Measurements from ENCODE around the gene CSRP3.

CSRP3 gene

DNA sequence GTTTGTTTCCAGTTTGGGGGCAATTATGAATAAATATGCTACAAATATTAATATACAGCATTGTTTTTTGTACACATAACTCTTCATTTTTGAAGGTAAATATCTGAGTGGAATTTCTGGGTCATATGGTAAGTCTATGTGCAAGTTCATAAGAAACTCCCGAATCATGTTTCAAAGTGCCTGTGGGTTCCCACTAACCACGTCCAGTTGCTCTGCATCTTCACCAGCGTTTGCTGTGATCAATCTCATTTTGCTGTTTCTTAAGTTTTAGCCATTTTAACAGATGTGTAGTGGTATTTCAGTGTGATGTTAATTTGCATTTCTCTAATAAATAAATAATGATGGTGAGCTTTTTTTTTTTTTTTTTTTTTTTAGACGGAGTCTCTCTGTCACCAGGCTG lies 14.2 kb upstream of the CSRP3 start:
- no peak for DNase-seq (ENCODE audit: low read depth)
- H3K4me3 ChIP-seq (ENCODE audit: low read length): no peak overlapping the region

DNA sequence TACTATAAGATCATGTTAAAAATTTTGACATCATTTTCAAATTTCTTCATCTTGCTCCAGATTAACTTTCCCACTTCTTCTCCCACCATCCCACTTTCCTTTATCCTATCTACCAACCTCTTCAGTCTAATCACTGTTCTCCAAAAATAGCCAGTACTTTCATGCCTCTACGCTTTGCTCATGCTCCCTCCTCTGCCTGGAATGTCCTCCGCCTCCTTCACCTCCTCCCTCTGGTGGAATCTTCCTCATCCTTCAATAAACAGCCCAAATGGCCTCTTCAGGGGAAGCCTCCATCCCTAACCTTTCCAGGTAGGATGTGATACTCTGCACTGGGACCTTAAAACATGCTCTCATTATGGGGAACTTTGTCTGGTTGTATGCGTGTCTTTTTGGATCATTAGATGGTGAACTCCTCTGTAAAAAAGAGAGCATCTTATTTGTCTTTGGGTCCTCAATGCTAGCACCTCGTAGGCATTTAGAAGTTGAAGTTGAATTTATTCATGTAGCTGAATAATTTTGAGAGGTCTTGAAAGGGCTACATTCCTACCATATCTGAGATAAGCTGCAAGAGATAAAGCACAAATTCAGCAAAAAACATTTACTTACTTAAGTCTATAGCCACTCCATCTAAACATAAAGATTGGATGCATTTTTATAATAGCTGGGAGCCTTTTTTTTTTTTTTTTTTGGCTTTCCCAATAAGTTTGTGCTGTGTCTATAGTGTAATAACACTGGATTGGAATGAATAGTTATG lies 8.0 kb upstream of the CSRP3 start:
- DNase-seq (ENCODE audit: low read depth): no peak
- TF ChIP-seq, protein P1, sequence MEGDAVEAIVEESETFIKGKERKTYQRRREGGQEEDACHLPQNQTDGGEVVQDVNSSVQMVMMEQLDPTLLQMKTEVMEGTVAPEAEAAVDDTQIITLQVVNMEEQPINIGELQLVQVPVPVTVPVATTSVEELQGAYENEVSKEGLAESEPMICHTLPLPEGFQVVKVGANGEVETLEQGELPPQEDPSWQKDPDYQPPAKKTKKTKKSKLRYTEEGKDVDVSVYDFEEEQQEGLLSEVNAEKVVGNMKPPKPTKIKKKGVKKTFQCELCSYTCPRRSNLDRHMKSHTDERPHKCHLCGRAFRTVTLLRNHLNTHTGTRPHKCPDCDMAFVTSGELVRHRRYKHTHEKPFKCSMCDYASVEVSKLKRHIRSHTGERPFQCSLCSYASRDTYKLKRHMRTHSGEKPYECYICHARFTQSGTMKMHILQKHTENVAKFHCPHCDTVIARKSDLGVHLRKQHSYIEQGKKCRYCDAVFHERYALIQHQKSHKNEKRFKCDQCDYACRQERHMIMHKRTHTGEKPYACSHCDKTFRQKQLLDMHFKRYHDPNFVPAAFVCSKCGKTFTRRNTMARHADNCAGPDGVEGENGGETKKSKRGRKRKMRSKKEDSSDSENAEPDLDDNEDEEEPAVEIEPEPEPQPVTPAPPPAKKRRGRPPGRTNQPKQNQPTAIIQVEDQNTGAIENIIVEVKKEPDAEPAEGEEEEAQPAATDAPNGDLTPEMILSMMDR (conservative IDR thresholded peaks at IDR 0.05; ENCODE audit: low read depth, low read length): no peak
- H3K4me3 ChIP-seq (ENCODE audit: low read length): no peak overlapping the region

More for the DNA sequence above, 14.2 kb upstream of the CSRP3 start:
- TF ChIP-seq, protein P1 (conservative IDR thresholded peaks at IDR 0.05; ENCODE audit: low read depth, low read length): no peak

DNA sequence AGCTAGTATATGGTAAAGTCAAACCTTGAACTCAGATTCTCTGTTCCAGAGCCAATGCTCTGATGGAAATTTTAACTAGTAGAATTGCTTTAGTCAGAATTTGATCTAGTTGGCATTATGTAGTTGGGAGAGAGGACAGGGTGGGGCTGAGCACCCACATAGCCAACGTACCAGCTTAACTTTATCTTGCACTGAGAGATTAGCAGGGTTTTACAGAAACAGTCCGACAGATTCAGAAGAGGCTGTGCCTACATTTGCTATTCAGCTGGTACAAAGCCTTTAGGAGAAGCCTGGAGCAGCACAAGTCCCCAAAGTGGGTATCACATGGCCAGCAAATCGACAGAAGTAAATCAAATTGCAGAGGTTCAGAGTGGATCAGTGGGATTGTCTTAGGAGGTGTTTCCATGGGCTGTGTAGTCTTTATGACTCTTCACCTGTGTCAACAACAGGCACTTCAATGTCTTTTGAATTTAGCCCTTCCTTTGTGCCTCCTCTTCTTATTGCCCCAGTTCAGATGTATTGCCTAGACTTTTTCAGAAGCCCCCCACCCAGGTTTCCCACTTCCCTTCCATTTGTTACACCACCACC lies 7.3 kb upstream of the CSRP3 start:
- TF ChIP-seq, protein P1 (conservative IDR thresholded peaks at IDR 0.05; ENCODE audit: low read depth, low read length): no peak
- H3K4me3 ChIP-seq (ENCODE audit: low read length): no peak overlapping the region
- DNase-seq (ENCODE audit: low read depth): no peak

DNA sequence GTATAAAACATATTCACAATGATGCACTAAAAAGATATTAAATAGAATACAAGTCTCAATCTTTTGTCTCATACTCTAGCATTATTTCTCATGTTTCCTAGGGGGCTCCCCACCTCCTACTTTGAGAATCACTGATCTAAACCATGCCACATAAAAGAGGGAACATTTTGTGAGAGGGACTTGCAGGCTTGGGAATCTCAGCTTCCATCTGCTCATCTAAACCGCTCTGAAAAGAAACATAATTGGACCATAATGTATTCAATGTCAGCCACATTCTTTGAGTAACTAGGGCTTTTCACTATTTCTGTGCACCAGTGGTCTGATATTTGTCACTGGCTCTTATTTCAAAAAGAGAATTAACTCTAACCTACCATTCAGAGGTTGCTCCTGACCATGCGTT lies 6.4 kb upstream of the CSRP3 start:
- TF ChIP-seq, protein P1 (conservative IDR thresholded peaks at IDR 0.05; ENCODE audit: low read depth, low read length): no peak
- DNase-seq (ENCODE audit: low read depth): no peak
- no peak overlapping the region for H3K4me3 ChIP-seq (ENCODE audit: low read length)

DNA sequence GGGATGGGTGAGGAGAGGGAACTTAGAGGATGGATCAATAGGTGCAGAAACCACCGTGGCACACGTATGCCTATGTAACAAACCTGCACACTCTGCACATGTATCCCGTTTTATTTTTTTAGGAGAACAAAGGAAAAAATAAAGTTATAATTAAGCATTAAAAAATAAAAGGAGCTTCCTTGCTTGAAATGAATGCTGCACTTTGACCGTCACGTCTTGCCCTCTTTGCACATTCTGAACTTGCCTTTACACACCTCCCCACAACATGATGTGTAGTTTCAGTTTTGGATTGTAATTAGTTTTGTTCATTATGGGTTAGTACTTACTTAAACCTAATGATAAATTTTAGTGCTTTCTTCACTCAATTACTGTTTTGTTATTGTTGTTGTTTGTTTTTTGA lies 3.1 kb upstream of the CSRP3 start:
- TF ChIP-seq, protein P1 (conservative IDR thresholded peaks at IDR 0.05; ENCODE audit: low read depth, low read length): no peak
- H3K4me3 ChIP-seq (ENCODE audit: low read length): no peak overlapping the region
- no peak for DNase-seq (ENCODE audit: low read depth)

DNA sequence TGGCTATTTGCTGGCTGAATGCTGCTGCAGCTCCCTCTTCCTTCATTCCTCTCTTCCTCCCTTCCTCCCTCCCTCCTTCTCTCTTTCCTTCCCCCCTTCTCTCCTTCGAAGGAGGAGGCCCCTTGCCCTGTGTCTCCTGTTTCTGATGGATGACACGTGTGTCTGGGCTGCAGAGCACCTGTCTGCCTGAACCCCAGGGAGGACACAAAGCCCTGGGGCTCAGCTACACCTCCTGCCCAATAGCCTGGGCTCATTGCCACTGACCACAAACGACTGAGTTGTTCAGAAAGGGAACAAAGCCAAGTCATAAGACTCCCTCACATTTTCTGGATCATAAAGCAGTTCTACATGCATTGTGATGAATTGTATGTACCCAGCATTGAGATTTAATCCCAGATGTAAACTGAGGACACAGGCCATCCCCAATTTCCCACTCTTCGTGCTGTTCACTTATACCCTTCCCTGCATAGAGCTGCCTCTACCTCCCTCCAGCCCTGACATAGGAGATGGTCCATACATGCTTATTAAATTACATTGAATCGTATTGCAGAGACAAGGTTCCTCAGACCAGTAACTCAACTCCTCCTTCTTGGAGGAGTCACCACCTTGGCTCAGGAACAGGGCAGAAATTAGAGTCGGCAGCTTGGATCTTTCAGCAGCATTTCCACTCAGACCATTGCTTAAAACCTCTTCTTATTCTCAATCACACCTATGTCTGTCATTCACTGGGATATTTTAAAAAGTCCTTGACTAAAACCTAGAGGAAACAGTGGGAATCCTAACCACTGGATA lies 1.2 kb downstream of the CSRP3 start:
- TF ChIP-seq, protein P1 (conservative IDR thresholded peaks at IDR 0.05; ENCODE audit: low read depth, low read length): no peak
- DNase-seq (ENCODE audit: low read depth): peak; percentile 75
- no peak overlapping the region for H3K4me3 ChIP-seq (ENCODE audit: low read length)
